ENCODE results near the gene SRRM1. TPM values are rescaled to one million over a fixed set of nuclear protein-coding genes. Genes with fewer than 3 reads are reported as not detected.

The SRRM1 gene
- total RNA-seq, 3 donors from 2014 or later (not counting 1 experiment from before 2014, with no cell fraction given): 291 to 314 (median 302) TPM

GRCh38 chr1:24621121-24621520 lies 22.0 kb upstream of the SRRM1 start:
- H3K36me3 ChIP-seq (ENCODE audit: control insufficient read depth, insufficient read depth, low read length): no peaks in the 10 kb centered on the region
- Mint-ChIP-seq H3K27me3 (ENCODE audit: low read depth in 2 of 2) (peaks cover 35 to 55% of the 10 kb centered on the region in 2 donors), H3K4me1 (no peaks in the 10 kb centered on the region), H3K9me3 (no peaks in the 10 kb centered on the region), H3K27ac (no peak overlapping the region), H3K36me3 (no peaks in the 10 kb centered on the region), H3K4me3 (no peak overlapping the region)
- no peaks in the 10 kb centered on the region for H3K9me3 ChIP-seq (ENCODE audit: control insufficient read depth, insufficient read depth, low read length)
- H3K27ac ChIP-seq (ENCODE audit: low read length): no peak overlapping the region
- intact Hi-C loops (cut with micrococcal nuclease): no loop called here
- DNase-seq: no peak
- H3K27me3 ChIP-seq (ENCODE audit: control insufficient read depth, insufficient read depth, low read length): no peaks in the 10 kb centered on the region
- no peaks in the 10 kb centered on the region for H3K4me1 ChIP-seq (ENCODE audit: control insufficient read depth, insufficient read depth, low read length)
- WGBS (ENCODE audit: insufficient coverage): 98% methylated on average over 5 of the region's 5 CpGs
- TF ChIP-seq, protein P1, sequence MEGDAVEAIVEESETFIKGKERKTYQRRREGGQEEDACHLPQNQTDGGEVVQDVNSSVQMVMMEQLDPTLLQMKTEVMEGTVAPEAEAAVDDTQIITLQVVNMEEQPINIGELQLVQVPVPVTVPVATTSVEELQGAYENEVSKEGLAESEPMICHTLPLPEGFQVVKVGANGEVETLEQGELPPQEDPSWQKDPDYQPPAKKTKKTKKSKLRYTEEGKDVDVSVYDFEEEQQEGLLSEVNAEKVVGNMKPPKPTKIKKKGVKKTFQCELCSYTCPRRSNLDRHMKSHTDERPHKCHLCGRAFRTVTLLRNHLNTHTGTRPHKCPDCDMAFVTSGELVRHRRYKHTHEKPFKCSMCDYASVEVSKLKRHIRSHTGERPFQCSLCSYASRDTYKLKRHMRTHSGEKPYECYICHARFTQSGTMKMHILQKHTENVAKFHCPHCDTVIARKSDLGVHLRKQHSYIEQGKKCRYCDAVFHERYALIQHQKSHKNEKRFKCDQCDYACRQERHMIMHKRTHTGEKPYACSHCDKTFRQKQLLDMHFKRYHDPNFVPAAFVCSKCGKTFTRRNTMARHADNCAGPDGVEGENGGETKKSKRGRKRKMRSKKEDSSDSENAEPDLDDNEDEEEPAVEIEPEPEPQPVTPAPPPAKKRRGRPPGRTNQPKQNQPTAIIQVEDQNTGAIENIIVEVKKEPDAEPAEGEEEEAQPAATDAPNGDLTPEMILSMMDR (IDR thresholded peaks at IDR 0.05): no peak
- H3K4me3 ChIP-seq (ENCODE audit: low read length): no peak overlapping the region
- ATAC-seq: no peak

GRCh38 chr1:24622218-24622617 lies 20.9 kb upstream of the SRRM1 start:
- H3K4me1 Mint-ChIP-seq: no peaks in the 10 kb centered on the region
- no peak overlapping the region for H3K4me3 Mint-ChIP-seq
- DNase-seq: no peak
- intact Hi-C loops (cut with micrococcal nuclease): no loop called here
- H3K9me3 ChIP-seq (ENCODE audit: control insufficient read depth, insufficient read depth, low read length): no peaks in the 10 kb centered on the region
- ATAC-seq: no peak
- H3K4me1 ChIP-seq (ENCODE audit: control insufficient read depth, insufficient read depth, low read length): no peaks in the 10 kb centered on the region
- H3K36me3 ChIP-seq (ENCODE audit: control insufficient read depth, insufficient read depth, low read length): no peaks in the 10 kb centered on the region
- H3K36me3 Mint-ChIP-seq: no peaks in the 10 kb centered on the region
- WGBS (ENCODE audit: insufficient coverage): 89% methylated on average over 4 of the region's 4 CpGs
- H3K27ac Mint-ChIP-seq: no peak overlapping the region
- H3K4me3 ChIP-seq (ENCODE audit: low read length): no peak overlapping the region
- no peaks in the 10 kb centered on the region for H3K9me3 Mint-ChIP-seq
- no peak overlapping the region for H3K27ac ChIP-seq (ENCODE audit: low read length)
- no peaks in the 10 kb centered on the region for H3K27me3 ChIP-seq (ENCODE audit: control insufficient read depth, insufficient read depth, low read length)
- TF ChIP-seq, protein P1 (IDR thresholded peaks at IDR 0.05): no peak
- peaks cover 30 to 44% of the 10 kb centered on the region in 2 donors for H3K27me3 Mint-ChIP-seq (ENCODE audit: low read depth in 2 of 2)

DNA sequence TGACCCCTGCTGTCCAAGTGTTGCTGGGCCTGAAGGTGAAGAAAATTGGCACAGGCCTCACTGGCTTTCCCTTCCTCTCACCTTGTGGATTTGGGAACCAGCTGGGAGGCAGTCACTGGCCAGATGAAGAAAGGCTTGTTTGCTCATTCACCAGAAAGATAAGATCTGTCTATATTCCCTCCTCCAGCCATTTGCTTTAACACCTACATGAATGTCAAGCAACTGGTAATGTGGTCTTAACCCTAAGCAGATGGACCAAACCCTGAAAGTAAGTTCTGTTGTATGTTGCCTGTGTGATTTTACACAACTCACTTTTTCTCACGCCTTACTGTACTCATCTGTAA lies 10.3 kb upstream of the SRRM1 start:
- TF ChIP-seq, protein P1 (IDR thresholded peaks at IDR 0.05): no peak
- no peaks in the 10 kb centered on the region for H3K36me3 Mint-ChIP-seq
- H3K4me3 Mint-ChIP-seq: no peak overlapping the region
- intact Hi-C loops (cut with micrococcal nuclease): no loop called here
- no peaks in the 10 kb centered on the region for H3K27me3 ChIP-seq (ENCODE audit: control insufficient read depth, insufficient read depth, low read length)
- no peaks in the 10 kb centered on the region for H3K36me3 ChIP-seq (ENCODE audit: control insufficient read depth, insufficient read depth, low read length)
- H3K4me1 Mint-ChIP-seq: peaks cover 0 to 4% of the 10 kb centered on the region in 2 donors
- no peak overlapping the region for H3K27ac Mint-ChIP-seq
- no peak overlapping the region for H3K4me3 ChIP-seq (ENCODE audit: low read length)
- H3K27me3 Mint-ChIP-seq (ENCODE audit: low read depth in 2 of 2): peaks cover 6 to 11% of the 10 kb centered on the region in 2 donors
- no peaks in the 10 kb centered on the region for H3K9me3 Mint-ChIP-seq
- H3K9me3 ChIP-seq (ENCODE audit: control insufficient read depth, insufficient read depth, low read length): no peaks in the 10 kb centered on the region
- no peak overlapping the region for H3K27ac ChIP-seq (ENCODE audit: low read length)
- 100% methylated on average over 1 of the region's 1 CpG for WGBS (ENCODE audit: insufficient coverage)
- ATAC-seq (no peak), DNase-seq (no peak)
- H3K4me1 ChIP-seq (ENCODE audit: control insufficient read depth, insufficient read depth, low read length): no peaks in the 10 kb centered on the region

GRCh38 chr1:24635195-24635843 lies 7.8 kb upstream of the SRRM1 start:
- Mint-ChIP-seq H3K9me3 (no peaks in the 10 kb centered on the region), H3K4me3 (no peak overlapping the region), H3K36me3 (no peaks in the 10 kb centered on the region), H3K27me3 (ENCODE audit: low read depth in 2 of 2) (peaks cover 3 to 11% of the 10 kb centered on the region in 2 donors), H3K4me1 (peaks cover 0 to 4% of the 10 kb centered on the region in 2 donors), H3K27ac (no peak overlapping the region)
- ATAC-seq: peak; percentile 64 to 73 (median 69)
- H3K27ac ChIP-seq (ENCODE audit: low read length): no peak overlapping the region
- H3K9me3 ChIP-seq (ENCODE audit: control insufficient read depth, insufficient read depth, low read length): no peaks in the 10 kb centered on the region
- no peaks in the 10 kb centered on the region for H3K4me1 ChIP-seq (ENCODE audit: control insufficient read depth, insufficient read depth, low read length)
- no peaks in the 10 kb centered on the region for H3K36me3 ChIP-seq (ENCODE audit: control insufficient read depth, insufficient read depth, low read length)
- no peak overlapping the region for H3K4me3 ChIP-seq (ENCODE audit: low read length)
- TF ChIP-seq, protein P1 (IDR thresholded peaks at IDR 0.05): peak; percentile 51
- H3K27me3 ChIP-seq (ENCODE audit: control insufficient read depth, insufficient read depth, low read length): no peaks in the 10 kb centered on the region
- 47% methylated on average over 2 of the region's 4 CpGs for WGBS (ENCODE audit: insufficient coverage)
- DNase-seq: peak in 1 of 2 donors; percentile 76
- intact Hi-C loops (cut with micrococcal nuclease): loop anchor here (1.0 kb wide), 1 partner anchor 436 kb away; no protein-coding TSS in a partner anchor
